Measurements from ENCODE around the gene RAB18.
"Not testable (repeated sequence)": the region's sequence is repeated elsewhere in the genome, so short reads cannot be mapped to it uniquely, and the experiment has no call there.

Gene RAB18

DNA sequence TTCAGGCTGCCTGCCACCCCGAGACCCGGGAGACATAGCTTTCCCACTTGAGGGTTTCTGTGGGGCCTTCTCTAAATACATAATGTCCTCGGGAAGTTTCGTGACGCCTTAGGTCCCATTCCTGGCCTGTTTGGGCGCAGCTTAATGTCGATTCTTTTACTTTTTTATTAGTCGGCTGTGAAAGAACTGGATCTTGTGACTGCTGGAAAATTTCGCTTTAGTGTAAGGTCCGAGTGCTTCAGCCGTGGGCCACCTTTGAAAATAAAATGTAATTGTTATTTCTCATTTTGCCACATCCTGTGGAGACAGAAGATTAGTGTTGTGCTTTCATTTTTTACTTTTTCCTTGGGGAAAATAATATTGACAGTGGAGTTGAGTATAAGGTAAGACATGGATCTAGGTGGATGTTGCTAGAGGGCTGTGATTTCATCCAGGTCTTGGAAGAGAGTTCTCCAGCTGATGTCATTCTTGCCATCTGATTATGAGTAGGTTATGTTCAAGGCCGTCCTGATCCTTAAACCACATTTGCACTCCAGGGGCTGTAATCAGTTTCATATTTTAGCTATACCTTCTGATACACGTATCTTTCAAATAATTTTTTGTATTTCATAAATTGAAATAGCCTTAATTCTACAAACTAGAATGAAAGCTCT, 830 bp downstream of the RAB18 start:
- DNase-seq (ENCODE audit: low read depth), result peak; percentile 8

GRCh38 chr10:27505537-27505936, 1.4 kb downstream of the RAB18 start:
- DNase-seq (ENCODE audit: low read depth), result not testable (repeated sequence)

DNA sequence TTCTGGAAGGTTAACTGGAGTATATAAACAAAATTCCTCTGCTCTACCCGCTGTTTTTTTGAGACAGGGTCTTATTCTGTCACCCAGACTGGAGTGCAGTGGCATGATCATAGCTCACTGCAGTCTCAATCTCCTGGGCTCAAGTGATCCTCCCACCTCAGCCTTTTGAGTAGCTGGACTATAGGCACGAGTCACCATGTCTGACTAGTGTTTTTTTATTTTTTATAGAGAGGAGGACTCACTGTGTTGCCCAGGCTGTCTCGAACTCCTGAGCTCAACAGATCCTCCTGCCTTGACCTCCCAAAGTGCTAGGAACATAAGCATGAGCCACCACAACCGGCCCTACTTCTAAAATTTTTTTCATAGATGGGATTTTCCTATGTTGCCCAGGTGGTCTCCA, 2.2 kb downstream of the RAB18 start:
- no peak for DNase-seq (ENCODE audit: low read depth)

- no peak for DNase-seq (ENCODE audit: low read depth)
Measured at GRCh38 chr10:27512548-27512947, 8.4 kb downstream of the RAB18 start.

GRCh38 chr10:27513451-27514191, 9.5 kb downstream of the RAB18 start:
- peak; percentile 75 for DNase-seq (ENCODE audit: low read depth)

DNA sequence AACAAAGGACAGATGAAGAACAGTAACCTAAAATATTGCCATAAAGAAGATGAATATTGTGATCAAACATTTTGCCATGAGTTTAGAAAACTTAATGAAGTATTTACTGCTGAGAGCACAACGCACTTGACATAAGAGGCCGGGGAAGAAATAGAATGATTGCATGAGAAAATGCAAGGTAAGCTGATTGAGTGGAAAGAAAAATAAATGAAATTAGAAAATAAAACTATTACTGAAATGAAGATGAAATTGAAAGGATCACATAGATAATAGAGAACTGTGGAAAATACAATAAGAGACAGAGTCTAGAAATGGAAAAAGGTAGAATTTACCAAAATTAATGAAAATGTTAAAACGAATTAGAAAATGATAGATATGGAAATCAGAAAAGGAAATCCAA, 10.1 kb downstream of the RAB18 start:
- DNase-seq (ENCODE audit: low read depth), result no peak

DNA sequence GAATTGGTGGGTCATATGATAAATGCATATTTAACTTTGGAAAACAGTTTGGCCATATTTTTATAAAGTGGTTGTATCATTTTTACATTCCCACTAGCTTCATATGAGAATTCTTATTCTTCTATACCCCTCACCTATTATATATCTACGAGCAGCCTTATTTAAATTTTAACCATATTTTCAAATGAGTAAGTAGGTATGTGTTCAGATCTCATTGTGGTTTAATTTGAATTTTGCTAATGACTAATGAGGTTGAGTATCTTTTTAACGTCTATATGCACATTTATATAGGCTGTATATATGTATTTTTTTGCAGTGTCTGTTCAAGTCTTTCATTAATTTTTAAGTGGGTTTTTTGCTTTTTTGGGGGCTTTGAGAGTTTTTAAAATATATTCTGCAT, 14.2 kb downstream of the RAB18 start:
- DNase-seq (ENCODE audit: low read depth), result no peak

GRCh38 chr10:27525819-27526218, 21.7 kb downstream of the RAB18 start:
- DNase-seq (ENCODE audit: low read depth), result peak; percentile 82

- no peak for DNase-seq (ENCODE audit: low read depth)
Measured at GRCh38 chr10:27526242-27526641, 22.1 kb downstream of the RAB18 start.

GRCh38 chr10:27527666-27528295, 23.7 kb downstream of the RAB18 start:
- DNase-seq (ENCODE audit: low read depth), result peak; percentile 39

- peak; percentile 60 for DNase-seq (ENCODE audit: low read depth)
Measured at GRCh38 chr10:27529010-27529783, 25.1 kb downstream of the RAB18 start.

DNA sequence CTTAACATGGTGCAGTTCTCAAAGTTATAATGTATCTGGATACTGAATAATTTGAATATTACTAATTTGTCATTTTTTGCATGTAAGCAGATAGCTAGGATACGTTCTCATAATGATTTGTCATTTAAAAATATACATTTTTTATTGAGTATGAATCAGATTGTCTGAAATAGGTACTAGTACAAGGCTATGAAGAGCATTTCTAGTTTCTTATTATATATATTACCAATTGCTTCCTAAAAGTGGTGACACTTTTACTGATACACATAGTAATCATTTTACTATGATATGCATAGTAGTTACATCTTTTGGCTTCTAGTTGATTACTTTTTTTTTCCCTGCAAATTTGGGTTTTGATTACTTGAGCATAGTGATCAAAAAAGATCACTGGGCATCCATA, 26.4 kb downstream of the RAB18 start:
- no peak for DNase-seq (ENCODE audit: low read depth)

- no peak for DNase-seq (ENCODE audit: low read depth)
Measured at GRCh38 chr10:27531336-27531847, 27.3 kb downstream of the RAB18 start.

GRCh38 chr10:27534161-27534700, 30.1 kb downstream of the RAB18 start:
- no peak for DNase-seq (ENCODE audit: low read depth)

DNA sequence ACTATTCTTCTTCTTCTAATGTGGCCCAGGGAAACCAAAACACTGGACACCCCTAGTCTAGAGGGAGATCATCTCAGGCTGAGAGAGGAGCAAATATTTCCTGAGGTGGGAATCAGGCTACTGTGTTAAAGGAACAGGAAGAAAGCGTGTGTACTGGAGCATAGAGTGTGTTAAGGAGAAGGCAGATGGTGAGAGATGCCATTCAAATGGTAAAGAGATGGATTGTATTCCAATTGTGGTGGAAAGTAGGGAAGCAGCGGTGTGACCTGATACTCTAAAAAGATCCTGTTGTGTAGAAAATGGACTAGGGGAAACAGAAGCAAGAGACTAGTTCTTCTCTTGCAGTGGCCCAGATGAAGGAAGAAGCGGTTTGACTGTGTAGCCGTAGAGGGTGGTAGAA, 31.2 kb downstream of the RAB18 start:
- DNase-seq (ENCODE audit: low read depth), result no peak

- DNase-seq (ENCODE audit: low read depth), result no peak
Measured at GRCh38 chr10:27536437-27536836, 32.3 kb downstream of the RAB18 start.

DNA sequence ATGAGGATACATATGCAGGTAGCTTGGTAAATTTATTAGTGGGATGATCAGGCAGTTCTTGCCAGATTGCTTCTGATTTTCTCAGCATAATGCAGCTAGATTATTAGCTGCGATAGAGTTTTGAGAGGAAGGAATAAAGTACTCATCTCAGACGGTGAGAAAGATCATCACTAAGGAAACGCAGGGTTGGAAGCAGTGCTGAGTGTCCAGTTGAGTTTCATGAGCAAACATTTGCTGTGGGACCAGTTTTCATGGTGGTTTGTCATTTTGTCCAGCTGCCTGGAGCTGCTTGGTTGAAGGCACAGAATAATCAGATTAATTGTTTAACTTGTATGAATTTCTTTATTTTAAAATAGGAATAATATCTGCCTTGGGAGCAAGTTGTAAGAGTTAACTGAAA, 33.1 kb downstream of the RAB18 start:
- DNase-seq (ENCODE audit: low read depth), result no peak

- DNase-seq (ENCODE audit: low read depth), result no peak
Measured at GRCh38 chr10:27537787-27538186, 33.7 kb downstream of the RAB18 start.

DNA sequence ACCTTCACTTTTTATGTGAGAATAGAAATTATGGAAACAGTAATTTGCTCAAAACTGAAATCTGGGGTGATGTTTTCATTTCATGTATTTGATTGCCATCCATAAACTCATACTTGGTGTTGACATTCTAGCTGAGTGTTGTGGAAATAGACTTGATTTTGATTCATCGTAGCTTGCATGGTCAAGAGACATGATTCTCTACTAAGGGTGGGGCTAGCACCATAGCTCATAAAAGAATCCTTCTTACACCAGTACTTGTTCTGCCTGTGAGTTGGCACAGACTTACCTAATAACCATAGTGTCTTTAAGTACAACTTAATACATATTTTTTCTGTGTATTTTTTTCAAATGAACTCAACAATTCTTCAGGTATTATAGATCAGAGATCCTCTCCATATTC, 36.6 kb downstream of the RAB18 start:
- no peak for DNase-seq (ENCODE audit: low read depth)

DNA sequence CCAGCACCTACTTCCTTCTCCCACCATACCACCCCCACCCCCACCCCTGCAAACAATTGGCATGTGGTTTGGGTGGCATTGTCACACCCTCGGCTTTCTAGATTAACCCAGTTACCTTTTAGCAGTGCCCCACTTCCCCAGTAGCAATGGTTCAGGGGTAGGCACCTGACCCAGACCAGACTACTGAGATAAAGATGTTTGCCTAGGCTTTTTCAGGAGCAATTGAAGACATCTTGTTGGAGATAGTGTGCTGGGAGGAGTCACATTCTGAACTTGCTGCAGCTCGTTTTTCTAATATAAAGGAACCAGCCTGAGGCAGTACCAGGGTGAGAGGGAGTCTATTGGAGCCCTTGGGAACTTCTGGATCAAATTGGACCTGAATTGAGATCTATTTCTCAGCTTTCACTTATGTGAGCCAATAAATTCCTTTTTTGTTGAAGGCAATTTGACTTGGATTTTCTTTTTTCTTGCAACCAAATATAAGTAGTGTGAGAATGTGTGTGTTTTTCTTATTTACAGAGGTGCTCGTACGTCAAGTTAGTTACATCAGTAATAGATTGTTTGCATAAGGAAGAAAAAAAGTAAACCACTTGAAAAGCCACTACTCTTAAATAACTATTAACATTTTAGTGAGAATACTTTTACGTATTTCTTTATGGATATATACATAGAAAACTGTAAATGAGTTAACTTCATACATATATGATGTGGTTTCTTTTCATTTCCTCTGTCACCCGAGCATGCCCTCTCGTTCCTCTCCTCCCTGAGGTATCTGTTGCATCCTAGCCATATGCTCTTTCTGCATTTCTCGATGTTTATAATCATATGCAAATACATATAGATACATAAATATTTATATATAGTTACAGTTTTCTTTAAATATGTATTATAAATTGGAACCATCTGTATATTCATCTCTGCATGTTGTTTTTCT, 38.0 kb downstream of the RAB18 start:
- no peak for DNase-seq (ENCODE audit: low read depth)

- peak; percentile 64 for DNase-seq (ENCODE audit: low read depth)
Measured at GRCh38 chr10:27542812-27543211, 38.7 kb downstream of the RAB18 start.
